Adrenal gland (tissue), 12 donors: ENCODE measurements around the gene SRGAP3. TPM values are rescaled to one million over a fixed set of nuclear protein-coding genes. Genes with fewer than 3 reads are reported as not detected.

Experiments
- DNase-seq, 7 donors: peaks; one replicate each; pipeline ENCODE4 v3.0.0-alpha.2; 2019 to 2020
- H3K27ac ChIP-seq, 5 donors: fragments of 200-600 bp; sonication (generic) in 4 of 5; 1 replicate in 3 of 5; 2 replicates in 2 of 5; pipeline versions ENCODE4 v1.5.1 to v1.8.0; 2016 to 2020; ENCODE audit warnings: mild to moderate bottlenecking in 1 of 5
- H3K27me3 ChIP-seq: fragments of 200-600 bp; 2 replicates; pipeline ENCODE4 v1.8.0; 2021
- H3K36me3 ChIP-seq, 2 donors: fragments of 200-600 bp; replicated peaks in 1 of 2; 1 replicate in 1 of 2; 2 replicates in 1 of 2; pipeline versions ENCODE4 v1.5.1 to v1.8.0; 2018 to 2022
- H3K4me1 ChIP-seq, 2 donors: fragments of 200-600 bp; replicated peaks in 1 of 2; 1 replicate in 1 of 2; 2 replicates in 1 of 2; pipeline versions ENCODE4 v1.5.1 to v1.8.0; 2018 to 2021
- H3K4me3 ChIP-seq, 4 donors: fragments of 200-600 bp; sonication (generic) in 3 of 4; one replicate each; pipeline ENCODE4 v1.5.1; 2016 to 2018
- H3K9me3 ChIP-seq, 3 donors: fragments of 200-600 bp; sonication (generic) in 1 of 3; replicated peaks in 1 of 3; 1 replicate in 2 of 3; 2 replicates in 1 of 3; pipeline versions ENCODE4 v1.5.1 to v1.8.0; 2016 to 2021
- POLR2A ChIP-seq, 2 donors: fragments of 450-650 bp; IDR thresholded peaks; one replicate each; pipeline ENCODE4 v1.6.1; 2017; ENCODE audit warnings: antibody characterized with exemption in 2 of 2, mild to moderate bottlenecking in 2 of 2, moderate library complexity in 1 of 2
- WGBS, 4 donors: extraction: QIAGEN DNeasy Blood & Tissue Kit in 2 of 4; methylation state at CpG; one replicate each; pipeline versions ENCODE4 v1.1.5 to v1.1.7; 2013 to 2017; 5-methylcytosine and 5-hydroxymethylcytosine counted together
- intact Hi-C, 2 donors: fragments of 100-400 bp; cut with DNase I; formaldehyde crosslinking; loops; one replicate each; pipeline versions ENCODE4 v1.14.1 to v1.15.0; 2022 to 2023
- polyA plus RNA-seq, 3 donors: library from polyadenylated mRNA; stranded (reverse); fragments of 200-250 nt in 2 of 3; fragments of 350-450 nt in 1 of 3; fragmentation: Illumina TruSeq in 1 of 3; extraction: RNeasy Lipid Tissue Mini Kit (QIAGEN cat#74804) in 1 of 3; gene quantifications; one replicate each; pipeline ENCODE4 v1.2.3, GENCODE V29; 2013 to 2014
- total RNA-seq, 9 donors: library from RNA; depleted of rRNA in 4 of 9; stranded (reverse); fragments of >200 nt in 4 of 9; fragments of 120-200 nt in 1 of 9; fragmentation: NEBNext Ultra II Directional in 1 of 9; extraction: Animal tissue kit (Norgen Biotek cat#: 25700) in 1 of 9; gene quantifications; one replicate each; pipeline versions ENCODE4 v1.1.0 to v1.2.4, GENCODE V29; 2013 to 2023
- TF ChIP-seq, protein P1 (sequence below), 6 experiments: fragments of 450-650 bp in 4 of 6; fragments of 200-600 bp in 2 of 6; sonication (generic) in 1 of 6; IDR thresholded peaks; 1 replicate in 5 of 6; 2 replicates in 1 of 6; pipeline versions ENCODE4 v1.5.1 to v1.8.0; 2016 to 2021; ENCODE audit warnings: antibody characterized with exemption in 6 of 6, mild to moderate bottlenecking in 2 of 6, moderate library complexity in 1 of 6
- donor health status: healthy with polysubstance abuse.
- donor health status: Bipolar disorder and iron deficiency.
- donor health status: DM: yes; HTN: yes; CAD: no.
- donor health status: DM: no; HTN: no; CAD: no.
- donor health status: DM: no; HTN: no; CAD: no.
- donor health status: DM: yes; HTN: yes; CAD: no.

SRGAP3 gene
- total and polyA plus RNA-seq, 12 donors, result 3.3 to 35.0 (median 17.8) TPM

- no peak for DNase-seq
- H3K27me3 ChIP-seq, result no peaks in the 10 kb centered on the region
- no peaks in the 10 kb centered on the region for H3K9me3 ChIP-seq
- TF ChIP-seq, protein P1, sequence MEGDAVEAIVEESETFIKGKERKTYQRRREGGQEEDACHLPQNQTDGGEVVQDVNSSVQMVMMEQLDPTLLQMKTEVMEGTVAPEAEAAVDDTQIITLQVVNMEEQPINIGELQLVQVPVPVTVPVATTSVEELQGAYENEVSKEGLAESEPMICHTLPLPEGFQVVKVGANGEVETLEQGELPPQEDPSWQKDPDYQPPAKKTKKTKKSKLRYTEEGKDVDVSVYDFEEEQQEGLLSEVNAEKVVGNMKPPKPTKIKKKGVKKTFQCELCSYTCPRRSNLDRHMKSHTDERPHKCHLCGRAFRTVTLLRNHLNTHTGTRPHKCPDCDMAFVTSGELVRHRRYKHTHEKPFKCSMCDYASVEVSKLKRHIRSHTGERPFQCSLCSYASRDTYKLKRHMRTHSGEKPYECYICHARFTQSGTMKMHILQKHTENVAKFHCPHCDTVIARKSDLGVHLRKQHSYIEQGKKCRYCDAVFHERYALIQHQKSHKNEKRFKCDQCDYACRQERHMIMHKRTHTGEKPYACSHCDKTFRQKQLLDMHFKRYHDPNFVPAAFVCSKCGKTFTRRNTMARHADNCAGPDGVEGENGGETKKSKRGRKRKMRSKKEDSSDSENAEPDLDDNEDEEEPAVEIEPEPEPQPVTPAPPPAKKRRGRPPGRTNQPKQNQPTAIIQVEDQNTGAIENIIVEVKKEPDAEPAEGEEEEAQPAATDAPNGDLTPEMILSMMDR (IDR thresholded peaks at IDR 0.05), result no peak
- no peak for TF ChIP-seq POLR2A (IDR thresholded peaks at IDR 0.05)
- no peak overlapping the region for H3K27ac ChIP-seq
- H3K4me3 ChIP-seq, result no peak overlapping the region
- WGBS, 4 donors, result 44 to 76% (median 66%) methylated on average over 3 to 4 of the region's 4 CpGs
- intact Hi-C loops, result no loop called here
- H3K4me1 ChIP-seq, result peaks cover 0 to 5% of the 10 kb centered on the region in 2 donors
- H3K36me3 ChIP-seq, result no peaks in the 10 kb centered on the region
These were observed 6.5 kb upstream of the SRGAP3 start for GRCh38 chr3:9255976-9256375.

DNA sequence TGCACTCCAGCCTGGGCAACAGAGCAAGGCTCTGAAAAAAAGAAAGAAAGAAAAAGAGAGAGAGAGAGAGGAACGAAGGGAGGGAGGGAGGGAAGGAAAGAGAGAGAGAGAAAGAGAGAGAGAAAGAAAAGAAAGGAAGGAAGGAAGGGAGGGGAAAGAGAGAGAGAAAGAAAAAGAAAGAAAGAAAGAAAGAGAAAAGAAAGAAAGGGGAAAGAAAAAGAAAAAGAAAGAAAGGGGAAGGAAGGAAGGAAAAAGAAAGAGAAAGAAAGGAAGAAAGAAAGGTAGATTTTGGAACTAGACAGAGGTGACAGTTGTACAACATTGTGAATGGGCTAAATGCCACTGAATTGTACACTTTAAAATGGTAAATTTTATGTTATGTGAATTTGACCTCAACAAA lies 5.3 kb upstream of the SRGAP3 start:
- Histone ChIP-seq H3K9me3 (no peaks in the 10 kb centered on the region), H3K27ac (no peak overlapping the region), H3K4me1 (peaks cover 0 to 17% of the 10 kb centered on the region in 2 donors), H3K27me3 (no peaks in the 10 kb centered on the region), H3K36me3 (no peaks in the 10 kb centered on the region), H3K4me3 (no peak overlapping the region)
- no peak for DNase-seq
- TF ChIP-seq, protein P1 (IDR thresholded peaks at IDR 0.05), result no peak
- TF ChIP-seq POLR2A (IDR thresholded peaks at IDR 0.05), result no peak
- WGBS, 4 donors, result 52 to 79% (median 68%) methylated on average over 1 of the region's 1 CpG
- intact Hi-C loops, result no loop called here

GRCh38 chr3:9253327-9253726 lies 3.9 kb upstream of the SRGAP3 start:
- TF ChIP-seq POLR2A (IDR thresholded peaks at IDR 0.05), result no peak
- TF ChIP-seq, protein P1 (IDR thresholded peaks at IDR 0.05), result no peak
- Histone ChIP-seq H3K9me3 (no peaks in the 10 kb centered on the region), H3K4me3 (no peak overlapping the region), H3K27me3 (no peaks in the 10 kb centered on the region), H3K36me3 (no peaks in the 10 kb centered on the region), H3K27ac (peak overlapping the region in 2 of 5 donors; percentile 9 to 41), H3K4me1 (peaks cover 10 to 21% of the 10 kb centered on the region in 2 donors)
- intact Hi-C loops, result no loop called here
- DNase-seq, result peak in 5 of 7 donors; percentile 41 to 70 (median 60)
- 45 to 56% (median 50%) methylated on average over 7 of the region's 7 CpGs for WGBS, 4 donors

DNA sequence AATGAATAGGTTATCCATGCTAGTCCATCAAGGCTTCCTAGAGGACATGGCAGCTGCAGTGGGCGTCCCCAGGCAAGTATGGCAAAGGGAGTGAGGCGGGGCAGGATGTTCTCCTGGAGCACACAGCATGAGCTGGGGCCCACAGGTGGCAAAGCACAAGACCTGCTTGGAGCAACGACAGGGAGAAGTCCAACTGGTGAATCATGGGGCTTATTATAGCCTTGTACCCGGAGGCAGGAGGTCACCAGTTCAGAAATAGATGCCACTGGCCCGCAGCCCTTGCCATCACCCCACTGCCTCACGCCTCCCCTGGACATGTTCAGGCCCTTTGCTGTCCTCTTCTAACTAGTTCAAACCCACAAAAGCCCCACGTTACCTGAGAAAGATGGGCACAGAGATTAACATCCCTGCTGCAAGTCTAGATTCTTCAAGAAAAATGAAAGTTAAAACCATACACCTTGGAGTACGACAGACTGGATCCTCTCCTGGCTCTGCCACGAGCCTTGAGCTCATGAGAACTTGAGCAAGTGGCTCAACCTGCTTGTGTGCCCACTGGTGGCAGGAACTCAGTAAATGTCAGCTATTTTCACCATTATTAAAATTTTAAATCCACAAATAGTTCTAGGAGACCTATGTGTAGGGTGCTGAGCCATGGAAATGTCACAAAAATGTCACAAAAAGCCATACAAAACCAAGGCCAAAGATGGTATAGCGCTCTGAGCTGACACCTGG lies 1.8 kb upstream of the SRGAP3 start:
- TF ChIP-seq, protein P1 (IDR thresholded peaks at IDR 0.05), result peak in 1 of 6 experiments; percentile 13
- no peak for TF ChIP-seq POLR2A (IDR thresholded peaks at IDR 0.05)
- WGBS, 4 donors, result 69 to 76% (median 74%) methylated on average over 8 to 10 of the region's 10 CpGs
- H3K9me3 ChIP-seq, result no peaks in the 10 kb centered on the region

More for the DNA sequence above, 1.8 kb upstream of the SRGAP3 start:
- Histone ChIP-seq H3K27me3 (no peaks in the 10 kb centered on the region), H3K4me3 (no peak overlapping the region), H3K4me1 (peaks cover 16 to 40% of the 10 kb centered on the region in 2 donors), H3K36me3 (no peaks in the 10 kb centered on the region), H3K27ac (peak overlapping the region in 2 of 5 donors; percentile 40 to 50)
- intact Hi-C loops, result no loop called here
- peak in 6 of 7 donors; percentile 53 to 67 (median 56) for DNase-seq
